NCI-H748 treated with DMSO at 0.1 percent for 48 hours (cell line): ENCODE measurements around the gene RAD51B.
"Not testable (repeated sequence)": the region's sequence is repeated elsewhere in the genome, so short reads cannot be mapped to it uniquely, and the experiment has no call there.

ENCODE experiments used
- DNase-seq: peaks from one replicate; lab custom pipeline; 2025; lab: John Stamatoyannopoulos, UW

Gene RAD51B

DNA sequence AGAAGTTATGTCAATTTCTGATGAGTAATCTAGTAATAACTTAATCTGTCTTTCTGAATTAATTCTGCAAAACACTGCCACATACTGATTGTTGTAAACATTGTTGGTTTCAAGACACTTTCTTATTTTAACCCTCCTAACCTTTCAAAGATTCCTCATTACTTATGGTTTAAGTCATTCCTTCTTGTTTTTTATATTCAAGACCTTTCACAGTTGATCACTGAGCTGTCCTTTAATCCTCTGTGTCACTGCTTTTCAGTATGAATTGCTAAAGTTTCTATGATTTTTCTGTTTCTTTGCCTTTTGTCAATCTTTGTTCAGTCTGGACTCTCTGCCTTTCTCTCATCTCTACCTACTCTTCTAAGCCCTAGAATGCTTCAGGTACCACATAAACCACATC lies 164.7 kb downstream of the RAD51B start:
- no peak for DNase-seq

DNA sequence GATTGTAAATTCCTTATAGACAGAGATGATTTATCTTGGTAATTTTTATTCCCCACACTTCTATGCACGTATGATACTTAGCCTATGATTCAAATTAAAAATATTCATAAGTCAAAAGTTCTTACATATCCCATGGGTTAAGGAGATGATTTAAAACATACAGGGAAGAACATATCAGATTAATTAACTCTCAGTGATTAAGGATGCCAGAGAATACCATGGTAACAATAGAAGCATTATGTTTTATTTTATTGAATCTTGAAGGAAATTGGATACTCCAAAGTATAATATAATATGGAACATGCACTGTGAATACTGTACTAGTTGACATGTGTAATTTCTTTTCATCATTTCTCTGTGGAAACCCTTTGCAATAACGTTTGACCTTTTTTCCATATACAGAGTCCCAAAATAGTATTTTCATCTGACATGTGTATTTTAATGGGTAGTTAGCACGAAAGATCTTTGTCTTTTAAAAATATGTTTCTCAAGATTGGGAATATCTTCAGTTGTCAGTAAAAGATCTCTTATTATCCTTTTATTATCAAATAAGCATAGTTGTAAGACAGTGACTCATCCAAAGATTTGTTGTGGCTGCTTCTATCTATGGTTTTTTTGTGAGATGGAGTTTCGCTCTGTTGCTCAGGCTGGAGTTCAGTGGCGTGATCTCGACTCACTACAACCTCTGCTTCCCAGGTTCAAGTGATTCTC lies 166.7 kb downstream of the RAD51B start:
- DNase-seq: no peak

DNA sequence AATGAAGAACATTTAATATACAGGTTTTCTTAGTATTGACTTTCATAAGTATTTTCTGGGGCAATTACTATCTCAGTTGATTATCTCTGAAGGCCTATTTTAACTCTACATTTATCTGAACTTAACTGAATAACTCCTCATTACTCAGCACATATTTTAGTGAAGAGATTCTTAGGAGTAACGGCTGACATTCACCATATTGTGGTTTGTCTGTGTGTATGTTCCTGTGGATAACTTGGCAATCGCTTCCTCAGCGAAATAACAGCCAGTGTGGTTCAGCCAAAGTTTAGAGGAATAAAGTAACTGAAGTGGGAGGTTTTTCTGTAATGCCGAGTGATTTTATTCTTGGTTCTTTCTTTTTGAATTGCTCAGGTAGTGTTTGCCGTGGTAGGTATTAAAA lies 168.0 kb downstream of the RAD51B start:
- DNase-seq: no peak

DNA sequence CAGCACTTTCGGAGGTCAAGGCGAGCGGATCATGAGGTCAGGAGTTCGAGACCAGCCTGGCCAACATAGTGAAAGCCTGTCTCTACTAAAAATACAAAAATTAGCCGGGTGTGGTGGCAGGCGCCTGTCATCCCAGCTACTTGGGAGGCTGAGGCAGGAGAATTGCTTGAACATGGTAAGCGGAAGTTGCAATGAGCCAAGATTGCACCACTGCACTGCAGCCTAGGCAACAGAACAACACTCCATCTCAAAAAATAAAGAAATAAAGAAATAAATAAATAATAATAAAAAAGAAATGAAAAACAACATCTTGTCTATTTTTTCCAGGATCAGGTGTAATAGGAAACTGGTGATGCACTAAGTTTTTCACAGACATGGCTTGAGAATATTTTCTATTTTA lies 168.6 kb downstream of the RAD51B start:
- DNase-seq: not testable (repeated sequence)

DNA sequence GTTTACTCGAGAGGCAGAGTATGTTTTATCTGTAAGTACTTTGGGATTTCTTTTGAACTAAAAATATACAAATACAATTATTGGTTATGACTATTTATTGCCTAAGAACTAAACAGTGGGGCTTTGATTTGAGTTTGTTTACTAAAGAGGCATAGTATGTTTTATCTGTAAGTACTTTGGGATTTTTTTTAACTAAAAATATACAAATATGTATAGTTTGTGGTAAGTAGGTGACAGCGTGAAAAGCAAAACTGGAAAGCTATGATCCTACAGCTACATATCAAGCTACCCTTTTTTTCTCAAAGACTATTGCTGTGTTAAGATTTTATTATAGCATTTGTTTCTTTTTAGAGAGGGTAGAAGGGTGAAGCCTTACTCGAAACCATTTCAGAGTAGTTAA lies 171.0 kb downstream of the RAD51B start:
- DNase-seq: no peak

DNA sequence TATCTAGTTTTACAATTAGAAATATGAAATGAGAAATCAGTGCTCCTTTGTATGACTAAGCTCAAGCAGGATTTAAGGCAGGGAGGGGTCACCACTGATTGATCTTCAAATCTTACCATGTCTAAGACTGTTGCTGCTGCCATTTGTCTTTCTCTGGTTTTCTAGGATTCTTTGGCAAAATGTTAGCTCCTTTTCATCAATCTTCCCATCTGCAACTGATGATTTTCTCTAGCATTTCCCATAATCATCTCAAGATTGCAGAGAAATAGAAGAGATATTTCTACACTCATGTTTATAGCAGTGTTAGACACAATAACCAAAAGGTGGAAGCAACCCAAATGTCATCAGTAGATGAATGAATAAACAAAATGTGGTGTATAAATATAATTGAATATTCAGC lies 175.0 kb downstream of the RAD51B start:
- no peak for DNase-seq

DNA sequence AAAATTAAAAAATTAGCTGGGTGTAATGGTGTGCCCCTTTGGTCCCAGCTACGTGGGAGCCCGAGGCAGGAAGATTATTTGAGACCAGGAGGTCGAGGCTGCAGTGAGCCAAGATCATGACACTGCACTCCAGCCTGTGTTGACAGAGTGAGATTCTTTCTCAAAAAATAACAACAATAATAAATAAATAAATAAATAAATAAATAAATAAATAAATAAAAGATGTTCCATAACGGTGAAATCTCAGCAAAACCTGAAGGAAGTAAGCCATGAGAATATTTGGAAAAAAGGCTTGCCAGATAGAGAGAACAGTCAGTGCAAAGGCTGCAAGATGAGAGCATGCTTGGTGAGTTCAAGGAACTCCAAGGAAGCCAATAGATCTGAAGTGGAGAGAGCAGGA lies 176.7 kb downstream of the RAD51B start:
- DNase-seq: no peak

DNA sequence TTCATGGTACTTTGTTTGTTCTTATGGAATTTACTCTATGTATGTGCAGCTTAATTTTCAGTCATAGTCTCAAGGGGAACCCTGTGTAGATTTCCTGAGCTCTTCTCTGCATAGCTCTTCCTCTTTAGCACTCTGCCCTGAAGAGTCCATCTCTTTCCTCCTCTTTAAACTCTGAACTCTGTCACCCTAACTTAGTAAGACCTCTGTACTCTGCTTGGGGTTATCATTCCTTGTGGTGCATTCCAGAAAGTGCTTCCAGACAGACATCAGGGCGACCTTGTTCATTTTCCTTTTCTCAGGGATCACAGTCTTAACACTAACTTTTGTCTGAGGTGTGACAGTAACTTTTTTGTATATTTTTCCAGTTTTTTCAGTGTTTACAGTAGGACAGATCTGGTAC lies 179.3 kb downstream of the RAD51B start:
- no peak for DNase-seq

DNA sequence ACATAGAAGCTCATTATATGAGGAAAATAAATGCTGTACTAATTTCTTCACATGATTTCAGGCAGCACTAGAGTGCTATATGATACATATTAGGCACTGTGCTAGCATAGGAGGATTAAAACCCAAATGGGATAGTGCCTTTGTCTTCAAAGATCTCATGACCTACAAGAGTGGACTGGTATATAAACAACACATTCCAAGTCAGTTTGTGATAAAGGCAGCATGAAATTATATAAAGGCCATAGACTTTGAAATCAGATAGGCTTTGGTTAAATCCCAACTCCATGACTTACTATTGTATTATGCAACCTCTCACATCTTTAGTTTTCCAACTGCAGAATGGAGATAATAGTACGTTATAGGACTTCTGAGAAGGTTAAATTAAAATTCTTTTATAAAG lies 179.7 kb downstream of the RAD51B start:
- DNase-seq: no peak

DNA sequence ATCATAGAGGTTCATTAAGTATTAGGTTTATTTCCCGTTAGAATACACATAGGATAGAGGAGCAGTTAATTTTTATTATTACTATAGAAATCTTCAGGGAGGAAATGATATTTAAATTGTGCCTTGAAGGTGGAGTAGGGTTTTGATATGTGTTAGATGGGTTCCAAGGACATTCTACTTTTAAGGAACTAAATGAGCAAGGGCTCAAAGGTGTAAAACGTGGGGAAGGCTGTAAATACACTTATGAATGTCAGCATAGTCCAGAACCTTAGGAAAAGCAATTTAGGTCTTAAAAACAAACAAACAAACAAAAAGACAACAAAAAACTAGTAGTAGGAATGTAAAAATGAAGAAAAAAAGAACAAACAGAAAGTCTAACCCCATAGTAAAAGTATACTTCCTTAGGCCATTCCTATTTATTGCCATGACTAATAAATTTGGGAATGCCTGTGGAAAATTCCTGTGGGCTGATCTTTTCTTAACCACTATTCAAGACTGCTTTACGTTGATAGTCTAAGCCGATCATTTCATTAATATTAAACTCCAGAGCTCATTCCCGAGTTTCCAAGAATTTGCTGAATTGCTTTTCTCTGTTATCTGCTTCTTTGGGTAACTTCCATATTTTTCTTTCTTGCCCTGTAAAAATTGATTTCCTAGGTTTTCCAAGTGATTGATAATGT lies 180.3 kb downstream of the RAD51B start:
- DNase-seq: no peak

DNA sequence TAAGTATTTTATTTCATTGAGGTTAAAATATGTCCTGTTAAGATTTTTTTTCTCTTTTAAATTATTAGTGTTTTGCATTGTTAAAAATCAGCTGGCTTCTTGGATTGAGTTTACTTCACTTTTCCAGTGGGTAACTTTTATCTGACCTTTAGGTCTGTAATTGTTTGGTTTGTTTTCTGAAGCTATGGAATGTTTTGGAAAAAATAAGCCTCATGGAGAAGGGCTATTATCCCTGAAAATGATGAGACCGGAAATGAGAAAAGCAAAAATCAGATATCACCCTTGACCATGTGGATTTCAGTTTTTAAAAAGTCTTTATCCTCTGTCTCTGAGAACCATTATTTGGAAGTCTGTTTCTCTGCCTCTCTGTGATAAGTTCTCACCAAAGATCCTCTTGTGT lies 180.9 kb downstream of the RAD51B start:
- DNase-seq: no peak

DNA sequence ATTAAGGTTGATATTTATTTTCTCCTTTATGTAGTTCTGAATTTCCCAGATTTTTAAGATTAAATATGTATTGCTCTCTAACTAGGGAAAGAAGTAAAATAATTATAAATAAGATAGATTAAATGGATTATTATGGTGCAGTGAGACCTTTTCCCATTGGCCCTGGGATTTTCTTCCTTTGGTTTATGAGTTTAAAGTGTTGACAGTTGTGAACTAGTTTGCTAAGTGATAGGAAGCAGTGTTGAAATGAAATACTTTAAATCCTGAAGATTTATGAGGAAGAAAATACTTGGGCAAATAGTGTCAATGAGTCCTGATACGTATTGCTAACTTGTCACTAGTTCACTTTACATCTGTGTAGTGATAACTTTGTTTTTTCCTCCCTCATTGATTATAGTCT lies 188.9 kb downstream of the RAD51B start:
- DNase-seq: no peak

DNA sequence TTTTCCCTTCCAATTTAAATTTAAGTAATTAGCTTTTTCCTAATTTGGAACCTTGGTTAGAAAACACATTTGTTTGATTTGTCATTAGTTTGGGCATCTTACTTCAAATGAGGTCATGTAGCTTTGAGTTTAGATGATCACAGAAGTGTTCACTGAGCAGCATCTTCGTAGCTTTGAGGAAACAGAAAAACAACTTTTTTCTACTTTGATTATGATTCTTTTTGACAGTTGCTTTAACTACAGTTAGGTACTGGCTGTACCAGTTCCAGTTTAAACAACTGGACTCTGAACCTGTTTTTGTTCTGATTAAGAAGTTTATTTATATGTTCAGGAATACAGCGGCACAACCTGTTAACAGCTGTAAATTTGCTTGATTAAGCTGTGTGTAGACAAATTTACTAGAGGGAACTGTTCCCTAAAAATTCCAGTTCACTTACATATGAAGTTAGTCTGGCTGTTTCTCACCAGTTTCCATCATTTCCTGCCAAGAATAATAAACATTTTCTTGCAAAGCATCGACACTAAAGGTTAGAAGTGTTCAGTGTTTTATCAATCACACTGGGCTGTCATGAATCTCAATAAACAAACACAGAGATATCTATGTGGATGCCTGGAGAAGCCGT lies 191.9 kb downstream of the RAD51B start:
- no peak for DNase-seq

DNA sequence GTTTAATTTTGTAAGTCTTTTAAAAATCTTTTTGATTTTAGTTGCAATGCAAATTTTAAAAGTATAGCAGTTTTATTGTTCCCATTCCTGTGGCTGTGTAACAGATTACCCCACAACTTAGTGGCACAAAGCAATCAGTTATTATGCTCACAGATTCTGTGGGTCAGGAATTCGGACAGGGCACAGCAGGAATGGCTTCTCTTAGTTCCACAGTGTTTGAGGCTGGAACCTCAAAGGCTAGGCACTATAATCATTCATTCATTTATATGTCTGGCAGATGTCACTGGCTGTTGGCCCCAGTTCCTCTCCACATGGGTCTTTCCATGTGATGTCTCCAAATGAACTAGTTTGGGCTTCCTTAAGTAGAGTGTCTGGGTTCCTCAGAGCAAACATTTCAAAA lies 193.3 kb downstream of the RAD51B start:
- no peak for DNase-seq

DNA sequence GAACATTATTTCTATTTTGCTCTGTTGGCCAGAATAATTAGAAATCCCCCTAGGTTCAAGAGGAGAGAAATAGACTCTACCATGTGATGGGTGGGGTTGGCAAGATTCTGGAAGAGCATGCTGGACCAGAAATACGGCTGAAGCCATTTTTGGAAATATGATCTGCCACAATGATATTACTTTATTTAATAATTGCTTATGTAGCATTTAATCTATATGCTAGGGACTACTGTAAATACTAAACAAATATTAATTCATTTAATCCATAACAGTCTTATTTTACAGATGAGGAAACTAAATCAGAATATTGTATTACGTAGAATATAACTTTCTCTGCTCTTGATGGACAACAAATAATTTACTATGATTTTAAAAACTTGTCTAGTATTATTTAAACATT lies 193.7 kb downstream of the RAD51B start:
- DNase-seq: no peak

DNA sequence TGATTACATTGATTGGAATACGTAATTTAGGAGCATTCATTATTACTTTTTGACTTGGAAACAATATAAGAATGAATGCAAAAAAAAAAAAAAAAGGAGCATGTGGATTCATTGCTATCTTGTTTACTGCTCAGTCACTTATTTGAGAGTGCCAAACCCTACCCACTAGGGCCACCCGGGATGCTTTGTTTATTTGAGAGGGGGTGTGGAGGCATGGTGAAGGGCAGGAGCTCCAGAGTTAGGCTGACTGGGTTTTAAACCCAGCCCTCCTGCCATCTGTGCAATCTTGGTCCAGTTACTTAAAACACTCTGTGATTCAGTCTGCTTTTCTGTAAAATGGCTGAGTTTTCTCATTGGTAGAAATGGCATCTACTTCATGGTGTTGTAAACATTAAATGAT lies 195.2 kb downstream of the RAD51B start:
- DNase-seq: no peak

DNA sequence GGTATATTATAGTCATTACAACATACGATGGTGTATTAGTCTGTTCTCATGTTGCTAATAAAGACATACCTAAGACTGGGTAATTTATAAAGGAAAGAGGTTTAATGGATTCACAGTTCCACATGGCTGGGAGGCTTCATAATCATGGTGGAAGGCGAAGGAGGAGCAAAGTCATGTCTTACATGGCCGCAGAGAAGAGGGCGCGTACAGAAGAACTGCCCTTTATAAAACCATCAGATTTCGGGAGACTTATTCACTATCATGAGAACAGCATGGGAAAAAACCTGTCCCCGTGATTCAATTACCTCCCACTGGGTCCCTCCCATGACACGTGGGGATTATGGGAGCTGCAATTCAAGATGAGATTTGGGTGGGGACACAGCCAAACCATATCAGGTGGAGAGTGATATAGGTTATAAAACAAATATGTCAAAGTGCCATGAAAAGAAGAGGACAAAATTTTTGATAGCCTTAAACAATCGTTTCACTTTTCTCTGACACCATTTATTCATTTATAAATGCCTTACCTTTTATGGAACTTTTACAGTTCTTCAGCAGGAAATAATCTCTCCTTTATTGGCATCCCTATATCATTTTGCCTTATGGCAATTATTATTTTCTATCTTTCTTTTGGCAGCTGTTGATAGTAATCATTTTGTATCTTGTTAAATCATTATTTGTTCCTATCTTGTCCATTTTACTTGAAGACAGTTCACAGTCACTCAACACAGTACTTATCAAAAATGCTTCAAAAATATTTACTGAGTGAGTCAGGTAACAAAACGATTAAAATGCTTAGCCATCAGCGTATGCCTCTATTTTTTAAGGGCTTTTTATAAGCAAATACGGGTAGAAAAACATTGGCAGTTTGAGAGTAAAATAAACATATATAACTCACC lies 196.0 kb downstream of the RAD51B start:
- no peak for DNase-seq

DNA sequence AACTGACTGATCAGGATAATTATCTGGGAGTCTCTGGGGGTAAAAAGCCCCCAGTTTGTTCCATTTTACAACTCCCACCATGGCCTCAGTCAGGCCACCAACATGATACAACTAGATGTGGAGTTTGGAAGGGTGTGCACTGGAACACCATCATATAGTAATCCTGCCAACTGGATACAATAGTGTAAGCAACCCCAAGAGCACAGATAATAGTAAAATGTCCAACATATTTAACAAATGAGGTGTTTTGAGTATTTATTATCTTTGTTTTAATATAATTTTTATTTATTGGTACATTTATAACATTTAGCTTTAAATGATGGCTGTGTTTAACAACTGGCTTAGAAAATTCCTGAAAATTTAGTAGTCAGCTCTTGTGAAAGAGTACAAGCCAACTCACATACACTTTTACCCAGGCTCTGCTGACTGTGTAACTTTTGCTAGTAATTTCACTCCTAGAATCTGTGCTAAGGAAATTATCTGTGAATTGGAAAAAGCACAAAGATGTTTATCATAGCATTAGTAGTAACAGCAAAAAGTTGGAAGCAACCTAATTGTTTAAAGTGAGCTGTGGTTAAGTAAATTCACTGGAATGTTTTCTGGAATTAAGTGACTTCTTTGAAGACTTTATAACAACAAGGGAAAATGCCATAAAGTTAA lies 196.8 kb downstream of the RAD51B start:
- DNase-seq: no peak

DNA sequence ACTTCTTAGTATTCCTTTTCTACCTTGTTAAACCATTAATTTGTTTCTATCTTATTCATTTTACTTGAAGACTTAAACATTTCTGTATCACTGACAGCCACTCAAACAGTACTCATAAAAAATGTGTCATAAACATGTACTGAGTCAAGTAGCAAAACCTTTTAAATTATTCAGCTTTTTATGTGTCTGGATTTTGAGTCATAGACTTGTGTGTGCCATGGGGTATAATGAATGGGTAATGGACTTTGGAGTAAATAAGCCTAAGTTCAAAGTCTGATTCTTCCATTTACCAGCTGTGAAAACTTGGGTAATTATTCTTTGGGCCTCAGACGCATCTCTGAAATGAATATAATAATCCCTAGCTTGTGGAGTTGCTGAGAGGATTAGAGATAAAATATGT lies 199.0 kb downstream of the RAD51B start:
- no peak for DNase-seq

DNA sequence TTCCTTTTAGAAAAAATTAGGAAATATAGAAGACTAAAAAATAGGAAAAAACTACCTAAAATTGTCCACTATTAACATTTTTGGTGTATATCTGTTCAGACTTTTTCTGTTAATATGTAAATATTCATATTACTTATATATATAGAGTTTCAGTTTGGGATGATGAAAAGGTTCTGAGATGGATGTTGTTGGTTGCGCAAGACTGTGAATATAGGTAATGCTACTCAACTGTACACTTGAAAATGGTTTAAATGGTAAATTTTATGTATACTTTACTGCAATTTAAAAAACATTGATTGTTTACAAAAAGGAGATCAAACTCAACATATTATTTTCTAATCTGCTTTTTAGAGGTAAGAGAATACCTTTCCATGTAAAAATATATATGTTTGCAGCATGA lies 200.9 kb downstream of the RAD51B start:
- no peak for DNase-seq

DNA sequence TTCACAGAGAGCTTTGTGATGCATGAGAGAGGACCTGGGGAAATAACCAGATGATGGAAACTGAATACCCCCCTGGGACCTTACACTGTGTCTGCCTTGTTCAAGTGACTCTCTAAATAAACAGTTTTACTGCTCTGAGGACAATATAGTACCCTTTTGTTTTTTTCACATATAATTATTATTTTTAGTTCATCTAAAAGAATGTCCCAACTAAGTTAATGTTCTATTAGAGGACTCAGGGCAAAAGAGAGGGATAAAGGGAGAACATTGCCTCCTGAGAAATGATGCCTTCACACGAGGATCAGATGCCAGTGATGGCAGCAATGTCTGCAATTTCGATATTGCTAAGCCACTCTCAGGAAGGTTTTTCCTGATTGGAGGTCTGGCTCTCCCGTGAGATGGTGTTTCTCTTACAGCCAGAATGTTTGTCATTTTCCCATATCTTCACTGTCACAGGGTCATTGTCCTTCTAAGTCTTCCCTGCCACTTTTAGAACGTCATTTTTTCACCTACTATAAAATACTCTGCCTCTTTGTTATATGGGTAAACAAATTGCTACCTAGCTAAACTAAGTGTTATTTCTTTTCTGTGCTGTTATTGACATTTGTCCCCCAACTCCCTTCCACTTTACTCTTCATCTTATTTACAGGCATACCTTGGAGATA lies 201.6 kb downstream of the RAD51B start:
- peak; percentile 71 for DNase-seq
